ENCODE measurements around the gene NT5M.

DNA sequence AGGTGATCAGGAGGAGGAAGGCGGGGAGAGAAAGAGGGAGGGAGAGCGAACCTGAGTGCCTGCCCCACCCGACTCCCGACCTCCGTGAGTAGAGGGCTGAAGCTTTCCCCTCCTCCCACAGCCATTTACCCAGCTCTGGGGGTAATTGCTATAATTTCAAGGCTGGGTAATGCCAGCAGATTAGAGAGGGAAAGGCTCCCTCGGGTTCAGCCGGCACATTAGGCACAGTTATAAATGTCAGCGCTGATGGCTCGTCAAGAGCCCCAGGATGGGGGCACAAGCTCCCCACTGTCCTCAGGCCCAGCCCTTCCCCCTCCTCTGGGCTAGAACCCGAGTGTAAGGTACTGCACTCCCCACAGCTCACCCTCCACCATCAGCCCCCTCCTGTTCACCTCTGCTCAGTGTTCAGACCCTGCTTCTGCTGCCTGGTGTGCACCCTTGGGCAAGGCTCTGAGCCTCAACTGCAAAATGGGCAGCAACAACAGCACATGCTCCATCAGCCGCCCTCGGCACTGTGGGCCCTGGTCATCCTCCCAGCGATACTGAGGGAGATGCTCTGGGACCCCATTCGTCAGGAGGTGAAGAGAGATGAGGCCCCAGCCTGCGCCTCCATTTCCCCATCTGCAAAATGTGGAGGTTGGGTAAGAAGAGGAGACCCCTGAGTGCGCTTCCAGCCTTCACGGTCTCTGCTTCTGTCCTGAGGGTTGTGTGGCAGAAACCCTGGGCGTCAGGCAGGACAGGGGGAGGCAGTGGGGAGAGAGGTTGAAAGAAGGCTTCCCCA is 77.2 kb downstream of the NT5M start:
- TF ChIP-seq, protein P1, sequence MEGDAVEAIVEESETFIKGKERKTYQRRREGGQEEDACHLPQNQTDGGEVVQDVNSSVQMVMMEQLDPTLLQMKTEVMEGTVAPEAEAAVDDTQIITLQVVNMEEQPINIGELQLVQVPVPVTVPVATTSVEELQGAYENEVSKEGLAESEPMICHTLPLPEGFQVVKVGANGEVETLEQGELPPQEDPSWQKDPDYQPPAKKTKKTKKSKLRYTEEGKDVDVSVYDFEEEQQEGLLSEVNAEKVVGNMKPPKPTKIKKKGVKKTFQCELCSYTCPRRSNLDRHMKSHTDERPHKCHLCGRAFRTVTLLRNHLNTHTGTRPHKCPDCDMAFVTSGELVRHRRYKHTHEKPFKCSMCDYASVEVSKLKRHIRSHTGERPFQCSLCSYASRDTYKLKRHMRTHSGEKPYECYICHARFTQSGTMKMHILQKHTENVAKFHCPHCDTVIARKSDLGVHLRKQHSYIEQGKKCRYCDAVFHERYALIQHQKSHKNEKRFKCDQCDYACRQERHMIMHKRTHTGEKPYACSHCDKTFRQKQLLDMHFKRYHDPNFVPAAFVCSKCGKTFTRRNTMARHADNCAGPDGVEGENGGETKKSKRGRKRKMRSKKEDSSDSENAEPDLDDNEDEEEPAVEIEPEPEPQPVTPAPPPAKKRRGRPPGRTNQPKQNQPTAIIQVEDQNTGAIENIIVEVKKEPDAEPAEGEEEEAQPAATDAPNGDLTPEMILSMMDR (IDR thresholded peaks at IDR 0.05; ENCODE audit: low read depth, low read length, poor library complexity, severe bottlenecking), result no peak
- no peak for TF ChIP-seq EZH2phosphoT487 (IDR thresholded peaks at IDR 0.05; ENCODE audit: borderline replicate concordance, low read length)

All from DOHH2 (cell line).